Activated naive CD8-positive, alpha-beta T cell treated with anti-CD3 and anti-CD28 coated beads, Interleukin-2, amount 50 U/mL, for 16 hours (primary cell): Measurements from ENCODE around the gene NAALADL1.
A peak's percentile ranks its signal among the peaks of the same experiment; 100 is the strongest.
"Not testable (repeated sequence)": the region's sequence is repeated elsewhere in the genome, so short reads cannot be mapped to it uniquely, and the experiment has no call there.

Source experiments
- DNase-seq: peaks from one replicate; pipeline ENCODE4 v3.0.0-alpha.2; 2020; ENCODE audit warnings: low read depth, low spot score

The NAALADL1 gene

DNA sequence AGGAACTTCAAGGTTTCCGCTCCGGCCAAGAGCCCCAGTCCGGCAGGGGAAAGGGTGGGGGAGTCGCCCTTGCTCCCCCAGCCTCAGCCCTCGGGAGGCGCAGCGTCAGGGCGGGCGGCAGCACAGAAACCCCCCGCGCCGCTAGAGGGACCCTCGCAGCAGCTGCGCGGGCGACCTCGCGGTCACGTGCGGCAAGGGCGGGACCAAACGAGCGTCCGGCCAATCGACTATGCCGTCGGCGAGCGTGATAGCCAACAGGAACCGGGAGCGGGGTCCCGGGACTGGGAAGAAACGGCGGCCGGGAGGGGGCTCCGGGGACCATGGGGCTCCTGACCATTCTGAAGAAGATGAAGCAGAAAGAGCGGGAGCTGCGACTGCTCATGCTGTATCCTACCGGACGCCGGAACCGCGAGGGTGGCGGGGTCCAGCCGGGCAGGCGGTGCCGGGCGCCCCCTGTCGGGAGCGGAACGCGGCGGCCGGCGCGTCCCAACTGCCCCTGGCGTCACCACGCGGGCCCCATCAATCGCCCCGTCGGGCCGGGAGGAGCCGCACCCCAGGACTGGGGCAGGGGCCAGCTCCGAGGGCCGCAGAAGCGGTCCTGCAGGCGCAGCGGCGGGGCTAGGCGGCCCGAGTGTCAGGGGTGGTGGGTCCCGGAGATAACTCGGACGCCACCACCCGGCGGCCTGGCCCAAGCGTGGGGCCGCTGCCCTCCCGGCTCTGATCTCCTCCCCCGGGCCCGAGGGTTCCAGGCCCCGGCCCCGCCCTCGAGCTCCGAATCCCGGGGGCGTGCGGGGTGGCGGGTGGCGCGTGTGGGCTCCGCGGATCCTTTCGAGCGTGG is 44.2 kb downstream of the NAALADL1 start, which contains the start of gene ARL2:
ARL2 (plus strand) TSS at position 273 of the 838 bp plus-strand sequence; CDS start at position 321, 48 bp downstream.
- peak; percentile 75 for DNase-seq

DNA sequence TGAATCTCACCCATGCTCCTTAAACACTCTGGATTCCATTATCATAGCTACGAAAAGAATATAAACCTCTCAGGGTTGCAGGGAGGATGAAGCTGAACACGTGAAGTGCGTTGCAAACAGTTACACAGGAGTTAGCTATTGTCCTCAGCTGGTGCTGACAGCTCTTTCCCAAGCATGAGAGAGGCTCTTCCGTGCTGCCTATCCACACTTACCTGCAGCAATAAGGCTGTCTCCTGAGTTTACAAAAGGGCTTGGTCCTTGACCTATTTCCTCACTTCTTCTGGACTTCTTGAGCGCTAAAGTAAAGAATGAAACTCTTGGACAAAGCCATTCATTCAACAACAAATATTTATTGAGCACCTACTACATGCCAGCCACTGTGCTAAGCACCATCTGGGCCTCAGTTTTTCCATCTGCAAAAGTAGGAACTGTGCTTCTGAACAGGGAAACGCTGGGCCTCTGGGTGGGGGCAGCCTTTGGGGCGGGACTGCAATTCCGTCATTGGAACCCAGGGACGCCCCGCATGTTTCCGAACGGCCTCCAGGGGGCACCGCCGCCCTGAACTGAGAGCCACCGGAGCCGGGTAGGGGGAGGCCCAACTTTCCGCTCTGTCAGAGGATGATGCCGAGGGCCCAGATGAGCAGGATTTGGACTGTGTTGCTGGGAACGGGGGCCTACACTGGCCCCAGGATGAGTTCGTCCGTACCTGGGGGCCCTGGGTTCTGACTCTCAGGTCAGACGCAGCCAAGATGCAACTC is 45.0 kb downstream of the NAALADL1 start:
- peak; percentile 82 for DNase-seq

DNA sequence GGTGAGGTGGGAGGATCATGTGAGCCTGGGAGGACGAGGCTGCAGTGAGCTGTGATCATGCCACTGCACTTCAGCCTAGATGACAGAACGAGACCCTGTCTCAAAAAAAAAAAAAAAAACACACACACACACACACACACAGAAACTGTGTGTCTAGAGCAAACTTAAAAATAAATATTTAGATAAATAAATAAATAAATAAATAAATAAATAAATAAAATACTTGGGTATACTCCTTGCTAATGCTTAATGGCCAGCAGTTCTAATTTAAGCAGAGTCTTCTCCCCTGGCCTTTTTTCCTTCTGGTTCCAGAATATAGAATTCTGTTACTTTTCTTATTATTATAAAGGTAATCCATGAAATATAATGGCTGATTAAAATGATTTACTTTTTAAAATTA is 49.5 kb downstream of the NAALADL1 start:
- no peak for DNase-seq

DNA sequence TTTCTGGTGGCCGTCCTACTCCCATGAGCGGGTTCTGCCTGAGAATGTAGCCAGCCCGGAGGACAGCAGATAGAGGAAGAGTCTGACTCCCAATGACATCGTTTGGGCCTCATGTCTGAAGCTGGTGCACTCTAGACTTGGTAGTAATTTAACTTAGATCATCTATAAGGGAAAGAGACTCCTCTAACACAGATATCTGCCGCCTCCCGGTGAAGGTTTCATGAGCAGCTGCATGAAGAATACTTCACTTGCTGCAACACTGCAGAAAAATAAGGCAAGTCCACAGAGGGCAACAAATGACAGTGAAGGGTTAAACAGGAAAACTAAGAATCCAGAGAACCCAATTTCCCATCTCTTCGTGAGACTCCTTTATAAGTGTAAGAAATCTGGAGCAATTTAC is 50.3 kb downstream of the NAALADL1 start:
- DNase-seq: no peak

DNA sequence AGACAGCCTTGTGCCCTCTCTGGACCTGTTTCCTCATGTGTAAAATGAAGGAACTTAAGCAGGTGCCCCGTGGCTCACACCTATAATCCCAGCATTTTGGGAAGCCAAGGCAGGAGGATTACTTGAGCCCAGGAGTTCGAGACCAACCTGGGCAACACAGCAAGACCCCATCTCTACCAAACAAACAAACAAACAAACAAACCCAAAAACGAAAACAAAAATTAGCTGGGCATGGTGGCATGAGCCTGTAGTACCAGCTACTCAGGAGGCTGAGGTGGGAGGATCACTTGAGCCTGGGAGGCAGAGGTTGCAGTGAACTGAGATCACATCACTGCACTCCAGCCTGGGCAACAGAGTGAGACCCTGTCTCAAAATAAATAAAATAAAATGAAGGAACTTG is 54.4 kb downstream of the NAALADL1 start:
- not testable (repeated sequence) for DNase-seq

DNA sequence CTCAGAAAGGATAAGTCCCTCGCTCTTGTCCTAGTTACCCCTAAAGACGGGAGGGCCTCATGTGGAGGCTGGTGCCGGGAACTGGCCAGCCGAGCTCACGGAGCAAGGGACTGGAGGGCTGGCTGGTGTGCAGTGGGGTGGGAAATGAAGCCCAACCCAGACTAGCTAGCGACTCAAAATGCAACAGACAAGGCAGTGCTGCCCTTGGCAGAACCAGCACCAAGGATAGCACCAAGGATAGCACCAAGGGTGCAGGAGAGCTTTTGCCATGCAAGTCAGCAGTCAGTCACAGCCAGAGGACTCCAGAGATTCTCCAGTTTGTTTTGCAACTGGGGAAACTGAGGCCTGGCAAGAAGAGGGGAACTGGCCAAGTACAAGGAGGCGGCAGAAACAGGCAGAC is 55.1 kb downstream of the NAALADL1 start:
- DNase-seq: no peak

DNA sequence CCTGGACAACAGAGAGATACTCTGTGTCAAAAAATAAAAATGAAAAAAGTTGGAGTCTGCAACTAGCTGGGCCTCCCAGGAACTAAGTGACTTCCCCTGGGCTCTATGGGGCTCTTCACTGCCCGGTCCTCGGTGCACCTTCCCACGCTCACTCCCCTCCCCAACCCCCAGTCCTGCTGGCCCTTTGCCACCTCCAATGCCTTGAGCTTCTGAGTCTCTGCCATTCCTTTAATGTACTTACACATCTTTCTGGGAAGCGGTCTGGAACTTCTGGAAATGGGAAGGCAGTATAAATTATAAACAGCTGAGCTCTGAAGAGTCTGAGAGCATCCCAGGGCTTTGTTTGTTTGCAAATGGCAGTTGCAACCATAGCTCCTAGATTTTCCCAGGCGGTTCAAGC is 55.6 kb downstream of the NAALADL1 start:
- DNase-seq: no peak

DNA sequence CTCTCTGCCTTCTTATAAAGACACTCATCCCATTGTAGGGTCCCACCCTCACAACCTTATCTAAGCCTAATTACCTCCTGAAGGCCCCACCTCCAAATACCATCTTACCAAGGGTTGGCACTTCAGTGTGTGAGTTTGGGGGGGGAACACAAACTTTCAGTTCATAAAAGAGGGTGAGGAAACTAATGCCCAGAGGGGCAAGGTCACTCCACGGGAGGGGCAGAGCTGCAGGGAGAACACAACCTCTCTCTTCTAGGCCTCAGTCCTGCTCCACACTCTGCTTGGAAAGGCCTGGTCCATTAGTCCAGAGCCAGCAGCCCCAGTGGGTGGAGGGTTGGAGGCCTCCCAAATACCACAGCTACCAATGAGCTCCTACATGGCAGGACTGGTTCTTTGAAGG is 58.9 kb downstream of the NAALADL1 start:
- no peak for DNase-seq

DNA sequence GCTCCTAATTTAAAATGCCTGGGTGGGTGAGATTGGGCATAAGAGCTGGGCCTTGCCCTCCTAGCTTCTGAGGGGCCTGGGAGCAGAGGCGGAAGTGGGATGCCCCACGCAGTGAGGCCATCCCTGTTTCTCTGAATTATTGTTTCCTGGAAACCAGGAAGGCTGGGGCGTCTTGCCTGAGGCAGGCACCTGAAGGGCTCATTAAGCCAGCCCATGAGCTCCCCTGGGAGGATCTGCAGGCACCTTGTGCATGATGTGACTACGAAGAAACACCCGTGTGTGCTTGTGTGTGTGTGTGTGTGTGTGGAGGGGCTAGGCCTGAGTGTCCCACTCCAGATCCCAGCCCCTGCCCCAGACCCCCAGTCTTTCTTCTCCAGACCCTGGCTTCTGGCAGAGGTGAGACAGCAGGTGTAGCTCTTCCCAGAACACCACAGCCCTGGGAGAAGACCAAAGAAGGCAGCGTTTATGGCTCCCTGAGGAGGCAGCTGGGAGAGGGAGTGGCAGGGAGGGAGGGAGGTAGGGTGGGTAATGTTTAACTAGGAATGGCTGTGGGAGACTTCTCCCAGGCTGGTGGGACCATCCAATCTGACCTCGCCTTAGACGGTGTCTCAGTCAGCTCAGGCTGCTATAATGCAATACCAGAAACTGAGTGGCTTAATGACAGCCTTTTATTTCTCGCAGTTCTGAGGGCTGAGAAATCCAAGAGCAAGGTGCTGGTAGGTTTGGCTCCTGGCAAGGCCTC is 59.5 kb downstream of the NAALADL1 start:
- no peak for DNase-seq

DNA sequence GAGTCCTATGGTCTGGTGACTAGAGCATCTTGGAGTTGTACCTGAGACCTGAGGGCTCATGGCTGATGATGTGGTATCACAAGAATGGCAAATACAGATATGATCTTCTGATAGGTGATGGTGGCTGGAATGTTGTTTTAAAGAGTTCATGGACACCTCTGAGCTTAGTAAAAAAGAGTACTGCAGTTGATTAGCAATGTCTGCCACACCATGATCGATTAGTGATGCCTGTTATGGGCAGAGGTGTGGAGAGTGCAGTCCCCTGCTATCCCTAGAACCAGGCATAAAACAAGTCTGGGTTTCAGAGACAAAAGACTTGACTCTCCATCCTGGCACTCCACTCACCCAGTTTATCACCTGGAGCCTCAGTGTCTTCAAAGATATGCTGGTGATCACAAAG is 60.2 kb downstream of the NAALADL1 start:
- DNase-seq: no peak

DNA sequence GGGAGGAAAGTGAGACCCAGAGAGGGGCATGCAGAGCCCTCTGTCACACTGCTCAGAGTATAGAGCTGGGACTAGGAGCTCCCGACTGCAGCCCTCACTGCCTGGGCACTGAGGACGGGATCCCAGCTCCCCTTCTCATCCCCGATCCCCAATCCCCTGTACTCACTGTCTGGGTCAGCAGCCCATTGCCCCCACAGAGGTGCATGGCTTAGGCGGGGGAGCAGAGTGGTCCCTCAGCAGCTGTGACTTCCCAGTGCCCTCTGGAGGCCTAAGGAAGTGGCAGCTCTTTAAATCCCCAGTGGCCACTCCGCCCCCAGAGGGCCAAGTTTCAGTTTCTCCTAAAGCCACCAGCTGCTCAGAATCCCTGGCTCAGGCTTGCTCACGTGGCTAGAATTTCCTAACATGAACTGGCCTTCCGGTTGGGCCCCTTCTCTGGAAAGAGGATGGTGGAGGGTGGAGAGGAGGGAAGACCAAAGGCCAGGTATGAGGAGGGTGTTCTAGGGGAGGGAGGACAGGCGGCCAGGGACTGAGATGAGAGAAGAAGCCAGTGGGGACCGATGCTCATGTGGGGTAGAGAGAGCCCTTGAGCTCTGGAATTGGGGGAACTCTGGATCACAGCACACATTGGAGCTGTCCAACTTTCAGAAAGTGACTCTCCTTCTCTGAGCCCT is 61.5 kb downstream of the NAALADL1 start, which contains the start of gene BATF2:
BATF2 (minus strand) TSS at position 262 of the 671 bp plus-strand sequence; CDS start at position 205, 57 bp downstream.
- no peak for DNase-seq

DNA sequence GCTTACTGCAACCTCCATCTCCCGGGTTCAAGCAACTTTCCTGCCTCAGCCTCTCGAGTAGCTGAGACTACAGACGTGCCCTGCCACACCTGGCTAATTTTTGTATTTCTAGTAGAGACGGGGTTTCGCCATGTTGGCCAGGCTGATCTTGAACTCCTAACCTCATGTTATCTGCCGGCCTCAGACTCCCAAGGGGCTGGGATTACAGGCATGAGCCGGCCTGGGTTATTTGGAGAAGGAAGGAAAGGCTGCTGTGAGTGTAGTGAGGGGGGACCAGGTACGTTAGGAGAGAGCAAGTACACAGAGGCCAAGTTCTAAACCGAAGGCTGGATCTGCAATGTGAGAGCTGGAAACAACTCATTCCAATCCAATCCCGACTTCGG is 62.0 kb downstream of the NAALADL1 start:
- no peak for DNase-seq
